OCI-LY7 (cell line): ENCODE results near the gene TRPM2.

Experiments used
- EZH2phosphoT487 ChIP-seq: fragments of 200-600 bp; sonication (generic); IDR thresholded peaks from 2 replicates; pipeline ENCODE4 v1.6.1; 2018; ENCODE audit warnings: low read depth, borderline replicate concordance, mild to moderate bottlenecking, mixed run types, antibody characterized with exemption, low read length, moderate library complexity, mixed read lengths
- TF ChIP-seq, protein P1 (sequence below): fragments of 200-600 bp; sonication (generic); conservative IDR thresholded peaks from 2 replicates; pipeline ENCODE4 v1.5.1; 2014; ENCODE audit warnings: mild to moderate bottlenecking, antibody characterized with exemption, low read length, moderate library complexity, mixed read lengths

DNA sequence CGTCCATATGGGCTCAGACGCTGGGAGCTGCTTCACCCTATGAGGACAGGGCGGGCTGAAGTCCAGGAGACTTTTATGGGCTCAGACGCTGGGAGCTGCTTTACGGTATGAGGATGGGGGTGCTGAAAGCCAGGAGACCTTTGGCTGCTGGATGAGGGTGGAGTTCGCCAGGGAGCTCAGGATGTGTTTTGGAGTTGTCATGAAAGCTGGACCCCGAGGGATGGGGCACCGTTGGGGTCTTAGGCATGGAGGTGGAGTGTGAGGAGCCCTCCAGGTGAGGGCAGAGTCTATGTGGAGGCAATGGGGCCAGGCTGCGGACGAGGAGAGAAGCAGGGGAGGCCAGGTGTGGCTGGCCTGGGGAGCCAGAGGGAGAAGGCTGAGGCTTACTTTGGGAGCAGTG, 27.5 kb downstream of the TRPM2 start:
- TF ChIP-seq, protein P1, sequence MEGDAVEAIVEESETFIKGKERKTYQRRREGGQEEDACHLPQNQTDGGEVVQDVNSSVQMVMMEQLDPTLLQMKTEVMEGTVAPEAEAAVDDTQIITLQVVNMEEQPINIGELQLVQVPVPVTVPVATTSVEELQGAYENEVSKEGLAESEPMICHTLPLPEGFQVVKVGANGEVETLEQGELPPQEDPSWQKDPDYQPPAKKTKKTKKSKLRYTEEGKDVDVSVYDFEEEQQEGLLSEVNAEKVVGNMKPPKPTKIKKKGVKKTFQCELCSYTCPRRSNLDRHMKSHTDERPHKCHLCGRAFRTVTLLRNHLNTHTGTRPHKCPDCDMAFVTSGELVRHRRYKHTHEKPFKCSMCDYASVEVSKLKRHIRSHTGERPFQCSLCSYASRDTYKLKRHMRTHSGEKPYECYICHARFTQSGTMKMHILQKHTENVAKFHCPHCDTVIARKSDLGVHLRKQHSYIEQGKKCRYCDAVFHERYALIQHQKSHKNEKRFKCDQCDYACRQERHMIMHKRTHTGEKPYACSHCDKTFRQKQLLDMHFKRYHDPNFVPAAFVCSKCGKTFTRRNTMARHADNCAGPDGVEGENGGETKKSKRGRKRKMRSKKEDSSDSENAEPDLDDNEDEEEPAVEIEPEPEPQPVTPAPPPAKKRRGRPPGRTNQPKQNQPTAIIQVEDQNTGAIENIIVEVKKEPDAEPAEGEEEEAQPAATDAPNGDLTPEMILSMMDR, result no peak
- TF ChIP-seq EZH2phosphoT487, result no peak
